Endometrium (tissue), 2 donors: ENCODE measurements around the gene G6PC2.
"Not testable (repeated sequence)": the region's sequence is repeated elsewhere in the genome, so short reads cannot be mapped to it uniquely, and the experiment has no call there.

ENCODE experiments used
- FAIRE-seq: peaks from 2 replicates; lab custom pipeline; 2012; peaks lifted over from hg19 to GRCh38; lab: Jason Lieb, UNC
- donor health status: control.
- donor health status: control.

Gene G6PC2, protein sequence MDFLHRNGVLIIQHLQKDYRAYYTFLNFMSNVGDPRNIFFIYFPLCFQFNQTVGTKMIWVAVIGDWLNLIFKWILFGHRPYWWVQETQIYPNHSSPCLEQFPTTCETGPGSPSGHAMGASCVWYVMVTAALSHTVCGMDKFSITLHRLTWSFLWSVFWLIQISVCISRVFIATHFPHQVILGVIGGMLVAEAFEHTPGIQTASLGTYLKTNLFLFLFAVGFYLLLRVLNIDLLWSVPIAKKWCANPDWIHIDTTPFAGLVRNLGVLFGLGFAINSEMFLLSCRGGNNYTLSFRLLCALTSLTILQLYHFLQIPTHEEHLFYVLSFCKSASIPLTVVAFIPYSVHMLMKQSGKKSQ

DNA sequence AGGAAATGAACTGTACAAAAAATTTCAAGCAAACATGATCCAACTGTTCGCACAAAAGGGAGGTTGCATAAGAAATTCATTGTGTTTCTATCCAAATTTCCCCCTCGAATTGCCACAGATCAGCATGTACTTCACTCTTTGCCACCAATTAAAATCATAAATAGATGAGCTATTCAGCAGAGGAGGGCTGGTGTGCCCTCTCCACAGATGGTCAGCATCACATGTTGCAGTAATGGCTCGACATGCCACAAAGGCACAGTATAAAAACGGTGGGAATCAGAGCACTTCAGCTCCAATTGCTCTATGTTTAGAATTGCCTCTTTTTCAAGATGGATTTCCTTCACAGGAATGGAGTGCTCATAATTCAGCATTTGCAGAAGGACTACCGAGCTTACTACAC lies at the start of gene G6PC2:
Gene G6PC2 (plus strand): TSS at position 289 of the 400 bp plus-strand sequence. CDS start 41 bp downstream, at position 330.
- FAIRE-seq = no peak

GRCh38 chr2:168851674-168852320 lies 49.3 kb upstream of the G6PC2 start:
- no peak for FAIRE-seq

DNA sequence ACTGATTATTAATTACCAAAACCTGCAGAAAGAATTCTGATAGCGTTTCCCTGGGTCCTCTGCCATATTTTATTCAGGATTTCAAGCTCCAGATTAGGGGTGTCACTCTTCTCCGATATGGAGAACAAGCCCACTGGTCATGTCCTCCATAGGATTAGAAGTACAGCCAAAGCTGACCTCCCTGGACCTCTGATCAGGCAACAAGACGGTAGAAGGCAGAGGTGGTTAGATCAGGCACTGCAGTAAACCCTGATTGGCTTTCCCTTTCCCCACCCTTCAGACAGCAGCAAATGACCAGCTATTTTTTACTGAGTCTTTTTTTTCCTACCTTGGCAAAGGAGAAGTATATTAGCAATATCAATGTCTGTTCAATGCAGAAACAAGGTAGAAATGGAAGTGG lies 48.6 kb upstream of the G6PC2 start:
- FAIRE-seq = no peak

DNA sequence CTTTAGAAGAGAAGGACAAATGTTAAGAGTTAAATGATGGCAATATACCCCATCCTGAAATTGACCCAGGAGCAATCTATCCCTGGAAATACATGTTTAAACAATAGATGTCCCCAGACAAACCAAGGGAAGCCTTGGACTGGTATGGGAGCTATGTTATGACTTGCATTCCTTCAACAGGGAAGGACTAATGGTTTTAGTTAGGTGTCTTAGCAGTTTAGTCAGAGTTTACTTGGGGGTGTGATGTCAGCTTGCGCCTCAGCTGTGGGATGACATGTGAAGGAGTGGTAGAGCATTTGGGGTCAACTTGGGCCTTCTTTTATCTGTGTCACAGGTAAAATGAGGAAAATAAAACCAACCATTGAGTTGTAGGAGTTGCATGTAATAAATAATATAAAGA lies 47.6 kb upstream of the G6PC2 start:
- FAIRE-seq = no peak

DNA sequence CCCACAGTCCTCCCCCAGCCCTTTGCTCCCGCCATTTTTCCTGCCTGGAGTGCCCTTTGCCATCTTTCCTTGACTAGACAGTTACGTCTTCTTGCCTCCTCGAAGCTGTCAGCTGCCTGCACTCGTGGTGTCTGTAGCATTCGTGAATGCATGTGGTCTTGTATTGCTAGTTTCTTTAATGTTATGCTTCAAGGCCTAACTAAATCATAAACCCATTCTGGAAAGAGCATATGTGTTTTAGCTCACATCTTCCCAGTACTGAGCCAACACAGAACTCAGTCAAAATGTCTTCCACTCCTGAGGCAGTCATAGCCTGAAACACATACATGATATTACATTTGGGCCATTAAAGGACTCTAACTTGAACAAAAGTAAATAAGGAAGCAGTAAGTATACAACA lies 46.4 kb upstream of the G6PC2 start:
- no peak for FAIRE-seq

DNA sequence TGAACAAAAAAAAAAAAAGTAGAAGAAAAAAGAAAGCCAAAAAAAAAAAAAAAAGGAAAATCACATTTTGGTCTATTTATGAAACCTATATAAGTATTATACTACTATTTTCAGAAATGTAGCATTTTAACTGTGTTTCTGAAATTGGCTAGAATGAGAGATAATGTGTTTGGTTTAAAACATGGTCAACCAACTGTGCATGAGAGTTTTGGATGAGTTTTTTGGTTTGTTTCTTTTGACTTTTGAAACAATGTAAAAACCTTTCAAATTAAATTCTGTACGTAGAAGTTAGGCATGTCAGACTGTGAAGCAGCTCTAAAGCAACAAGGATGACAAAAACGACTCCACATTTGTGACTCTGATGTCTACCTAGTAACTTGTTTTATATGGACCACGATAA lies 45.5 kb upstream of the G6PC2 start:
- no peak for FAIRE-seq

- FAIRE-seq = no peak
Measured at GRCh38 chr2:168858146-168858545, 42.9 kb upstream of the G6PC2 start.

- FAIRE-seq = not testable (repeated sequence)
Measured at GRCh38 chr2:168867164-168867563, 33.9 kb upstream of the G6PC2 start.

DNA sequence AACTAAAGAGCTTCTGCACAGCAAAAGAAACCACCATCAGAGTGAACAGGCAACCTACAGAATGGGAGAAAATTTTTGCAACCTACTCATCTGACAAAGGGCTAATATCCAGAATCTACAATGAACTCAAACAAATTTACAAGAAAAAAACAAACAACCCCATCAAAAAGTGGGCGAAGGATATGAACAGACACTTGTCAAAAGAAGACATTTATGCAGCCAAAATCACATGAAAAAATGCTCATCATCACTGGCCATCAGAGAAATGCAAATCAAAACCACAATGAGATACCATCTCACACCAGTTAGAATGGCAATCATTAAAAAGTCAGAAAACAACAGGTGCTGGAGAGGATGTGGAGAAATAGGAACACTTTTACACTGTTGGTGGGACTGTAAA lies 30.7 kb upstream of the G6PC2 start:
- not testable (repeated sequence) for FAIRE-seq

GRCh38 chr2:168870824-168871223 lies 30.3 kb upstream of the G6PC2 start:
- not testable (repeated sequence) for FAIRE-seq

DNA sequence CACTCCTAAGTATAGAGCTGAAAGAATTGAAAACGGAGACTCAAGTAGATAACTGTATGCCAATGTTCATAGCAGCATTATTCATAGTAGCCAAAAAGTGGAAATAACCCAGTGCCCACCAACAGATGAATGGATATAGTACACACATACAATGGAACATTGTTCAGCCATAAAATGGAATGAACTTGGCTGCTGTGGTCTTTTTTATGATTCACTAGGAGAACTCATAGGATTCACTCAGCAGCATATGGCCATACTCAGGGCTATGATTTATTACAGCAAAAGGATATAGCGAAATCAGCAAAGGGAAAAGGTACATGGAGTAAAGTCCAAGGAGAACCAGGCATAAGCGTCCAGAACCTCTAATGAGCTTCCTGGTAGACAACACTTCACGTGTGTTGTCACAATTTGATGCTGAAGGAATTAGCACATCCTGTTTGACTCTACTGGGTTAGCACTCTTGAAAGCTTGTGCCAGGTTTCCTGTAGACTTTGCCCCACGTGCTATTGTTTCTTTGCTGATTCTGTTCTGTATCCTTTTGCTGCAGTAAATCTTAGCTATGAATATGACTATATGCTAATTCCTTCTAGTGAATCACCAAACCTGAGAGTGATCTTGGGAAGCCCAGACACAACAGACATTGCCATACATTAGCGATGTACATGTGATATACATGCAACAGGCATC lies 26.6 kb upstream of the G6PC2 start:
- FAIRE-seq = no peak

DNA sequence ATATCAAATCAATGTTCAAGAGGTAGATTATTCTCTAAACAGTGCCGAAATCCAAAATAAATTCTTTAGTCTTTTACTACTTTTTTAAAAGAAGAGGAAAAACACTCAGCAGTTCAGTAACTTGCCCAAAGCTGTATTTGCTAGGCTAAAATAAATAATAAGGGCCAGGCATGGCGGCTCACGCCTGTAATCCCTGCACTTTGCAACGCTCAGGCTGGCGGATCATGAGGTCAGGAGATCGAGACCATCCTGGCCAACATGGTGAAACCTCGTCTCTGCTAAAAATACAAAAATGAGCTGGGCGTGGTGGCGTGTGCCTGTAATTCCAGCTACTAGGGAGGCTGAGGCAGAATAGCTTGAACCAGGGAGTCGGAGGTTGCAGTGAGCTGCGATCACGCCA lies 18.9 kb upstream of the G6PC2 start:
- not testable (repeated sequence) for FAIRE-seq

DNA sequence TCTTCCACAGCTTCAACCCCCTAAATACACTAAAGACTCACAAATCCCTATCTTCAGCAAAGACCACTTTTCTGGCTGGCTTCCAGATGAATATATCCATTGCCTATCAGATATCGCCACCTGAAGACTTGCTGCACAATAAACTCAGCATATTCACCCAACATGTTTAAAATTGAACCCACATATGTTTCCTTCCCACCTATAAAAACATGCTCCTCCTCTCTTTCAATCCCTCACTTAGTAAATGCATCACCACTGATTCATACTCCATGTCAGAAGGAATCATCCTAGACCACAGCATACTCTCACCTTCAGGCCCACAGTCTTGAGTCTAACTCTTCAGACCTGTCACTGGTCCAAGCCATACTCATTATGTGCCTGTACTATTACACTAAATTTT lies 16.1 kb upstream of the G6PC2 start:
- no peak for FAIRE-seq

GRCh38 chr2:168889635-168890005 lies 11.5 kb upstream of the G6PC2 start:
- no peak for FAIRE-seq

DNA sequence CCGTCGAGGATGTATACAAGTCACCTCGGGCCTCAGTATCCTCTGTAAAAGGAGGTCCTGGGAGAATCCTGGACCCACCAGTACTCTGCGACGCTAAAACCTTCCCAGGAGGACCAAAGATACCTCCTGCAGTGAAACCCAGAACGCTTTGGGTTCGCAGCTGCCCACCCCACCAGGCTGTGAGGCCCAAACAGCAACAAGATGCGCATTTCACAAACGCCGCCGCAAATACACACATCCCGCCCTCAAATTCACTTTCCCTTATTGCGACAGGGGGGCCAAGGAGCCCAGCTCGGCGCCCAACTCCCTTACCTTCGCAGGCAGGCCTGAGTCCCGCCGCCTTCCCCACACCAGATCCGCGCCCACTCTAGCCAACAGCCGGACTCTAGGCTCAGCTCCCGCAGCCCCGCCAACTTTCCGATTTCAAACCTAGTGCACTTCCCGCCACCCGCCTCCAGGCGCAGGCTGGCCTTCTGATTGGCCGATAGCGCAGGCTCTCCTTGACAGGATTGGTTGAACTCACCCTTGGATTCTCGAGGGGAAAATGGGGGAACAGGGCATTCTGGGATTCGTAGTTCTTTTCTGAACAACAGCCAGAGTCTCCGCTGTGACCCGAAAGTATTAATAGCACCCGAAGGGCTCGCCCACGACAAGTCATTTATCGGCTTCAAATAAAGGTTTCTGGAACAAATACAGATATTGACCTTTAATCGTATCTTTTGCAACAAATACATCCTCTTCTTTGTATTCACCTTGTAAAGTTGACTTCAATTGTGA lies 10.9 kb upstream of the G6PC2 start, which contains the start of gene SPC25:
Gene SPC25 (minus strand): TSS at position 425 of the 777 bp plus-strand sequence. CDS start 911 bp downstream, outside the sequence.
- FAIRE-seq = peak; percentile 93

GRCh38 chr2:168892327-168892726 lies 8.8 kb upstream of the G6PC2 start:
- no peak for FAIRE-seq

GRCh38 chr2:168894101-168894500 lies 7.0 kb upstream of the G6PC2 start:
- FAIRE-seq = no peak

- FAIRE-seq = no peak
Measured at GRCh38 chr2:168894720-168895119, 6.4 kb upstream of the G6PC2 start.

GRCh38 chr2:168895771-168896170 lies 5.3 kb upstream of the G6PC2 start:
- FAIRE-seq = no peak

- FAIRE-seq = no peak
Measured at GRCh38 chr2:168896783-168897182, 4.3 kb upstream of the G6PC2 start.

- no peak for FAIRE-seq
Measured at GRCh38 chr2:168897449-168897848, 3.6 kb upstream of the G6PC2 start.

GRCh38 chr2:168903888-168904287 lies 2.8 kb downstream of the G6PC2 start:
- no peak for FAIRE-seq
